HCT116 (cell line): Measurements from ENCODE around the gene PRCP. TPM values are rescaled to one million over a fixed set of nuclear protein-coding genes. Genes with fewer than 3 reads are reported as not detected.

Experiments used
- ATAC-seq: fragments of 200-7000 bp; cut with Tn5 transposase; 2 replicates; pipeline ENCODE4 v1.9.1; 2020; ENCODE audit warnings: mild to moderate bottlenecking, moderate library complexity
- BruUV-seq: library from RNA; stranded (reverse); fragments of 400-500 nt; replicated peaks from 2 replicates; lab custom pipeline; 2021; lab: Mats Ljungman, UMichigan
- CTCF ChIA-PET: fragments of 300-600 bp; sonication (Branson Sonifier 250); formaldehyde crosslinking; loops from one replicate; lab custom pipeline; 2021; ENCODE audit warnings: antibody characterized with exemption; lab: Charles Lee
- POLR2A ChIA-PET: fragments of 300-600, 350-600 bp; sonication (Branson Sonifier 250); formaldehyde crosslinking; loops from one replicate; lab custom pipeline; 2021; ENCODE audit warnings: antibody characterized with exemption; lab: Charles Lee
- RAD21 ChIA-PET, 2 experiments: fragments of 300-600 bp; sonication (Branson Sonifier 250); formaldehyde crosslinking; loops; one replicate each; lab custom pipeline; 2023; ENCODE audit warnings: low total read pairs in 2 of 2; ENCODE audit not compliant: uncharacterized antibody in 2 of 2, unreplicated experiment in 2 of 2, low non-redundant PET in 1 of 2; lab: Charles Lee
- DNase-seq: peaks from one replicate; pipeline ENCODE4 v3.0.0-alpha.2; 2010; ENCODE audit warnings: low read depth, low spot score
- H2AFZ ChIP-seq: fragments of 200-600 bp; shearing (Covaris generic), sonication (generic); 2 replicates; pipeline ENCODE4 v1.6.1; 2017; ENCODE audit warnings: low read depth, mixed run types, mixed read lengths, antibody characterized with exemption, low read length; ENCODE audit not compliant: poor library complexity, severe bottlenecking
- H3K27ac ChIP-seq: 2 replicates; pipeline ENCODE4 v1.5.1; 2012; ENCODE audit warnings: low read depth, low read length
- H3K27me3 ChIP-seq: fragments of 200-600 bp; sonication (generic); 2 replicates; pipeline ENCODE4 v1.6.1; 2016; ENCODE audit warnings: mixed run types, low read length, mixed read lengths; ENCODE audit not compliant: insufficient read depth
- H3K36me3 ChIP-seq, 2 experiments: fragments of 200-500 bp in 1 of 2; fragments of 200-600 bp in 1 of 2; sonication (Bioruptor generic) in 1 of 2; sonication (generic) in 1 of 2; 2 replicates each; pipeline versions ENCODE4 v1.5.1 to v1.6.1; 2014 to 2016; ENCODE audit warnings: low read length in 2 of 2, inconsistent platforms in 1 of 2, mixed read lengths in 1 of 2, mixed run types in 1 of 2; ENCODE audit not compliant: insufficient read depth in 2 of 2, control insufficient read depth in 1 of 2
- H3K4me1 ChIP-seq, 2 experiments: fragments of 200-600 bp in 1 of 2; sonication (generic) in 1 of 2; 2 replicates each; pipeline versions ENCODE4 v1.5.1 to v1.6.1; 2012 to 2017; ENCODE audit warnings: low read length in 2 of 2, inconsistent platforms in 1 of 2, mild to moderate bottlenecking in 1 of 2, mixed read lengths in 1 of 2, mixed run types in 1 of 2, moderate library complexity in 1 of 2; ENCODE audit not compliant: insufficient read depth in 2 of 2, control insufficient read depth in 1 of 2
- H3K4me2 ChIP-seq: fragments of 200-600 bp; sonication (generic); 2 replicates; pipeline ENCODE4 v1.6.1; 2017; ENCODE audit warnings: mixed run types, low read length, mixed read lengths
- H3K4me3 ChIP-seq, 2 experiments: fragments of 200-600 bp in 1 of 2; sonication (generic) in 1 of 2; replicated peaks in 1 of 2; 2 replicates each; pipeline ENCODE4 v1.5.1; 2011 to 2016; ENCODE audit warnings: low read length in 2 of 2, control low read depth in 1 of 2, low read depth in 1 of 2, mild to moderate bottlenecking in 1 of 2, mixed read lengths in 1 of 2, mixed run types in 1 of 2
- H3K79me2 ChIP-seq: fragments of 200-600 bp; sonication (generic); 2 replicates; pipeline ENCODE4 v1.6.1; 2017; ENCODE audit warnings: mild to moderate bottlenecking, mixed run types, low read length, moderate library complexity, mixed read lengths; ENCODE audit not compliant: insufficient read depth
- H3K9ac ChIP-seq: fragments of 200-600 bp; sonication (generic); 2 replicates; pipeline ENCODE4 v1.6.1; 2016; ENCODE audit warnings: low read length, mixed read lengths
- H3K9me2 ChIP-seq: fragments of 200-600 bp; sonication (generic), shearing (Covaris generic); 2 replicates; pipeline ENCODE4 v1.6.1; 2017; ENCODE audit warnings: mixed run types, mild to moderate bottlenecking, moderate library complexity; ENCODE audit not compliant: insufficient read depth
- H3K9me3 ChIP-seq, 2 experiments: fragments of 200-500 bp in 1 of 2; fragments of 200-600 bp in 1 of 2; sonication (Bioruptor generic) in 1 of 2; sonication (generic) in 1 of 2; 2 replicates each; pipeline ENCODE4 v1.6.1; 2014 to 2017; ENCODE audit warnings: low read length in 2 of 2, mixed read lengths in 2 of 2, inconsistent platforms in 1 of 2, low read depth in 1 of 2, mild to moderate bottlenecking in 1 of 2, mixed run types in 1 of 2, moderate library complexity in 1 of 2; ENCODE audit not compliant: control insufficient read depth in 1 of 2, insufficient read depth in 1 of 2
- H4K20me1 ChIP-seq: fragments of 200-600 bp; sonication (generic), shearing (Covaris generic); 2 replicates; pipeline ENCODE4 v1.6.1; 2017; ENCODE audit warnings: mixed run types, mild to moderate bottlenecking, moderate library complexity; ENCODE audit not compliant: insufficient read depth
- FOSL1 ChIP-seq: IDR thresholded peaks from 2 replicates; pipeline ENCODE4 v1.6.1; 2012; ENCODE audit warnings: low read depth
- JUND ChIP-seq: IDR thresholded peaks from 2 replicates; pipeline ENCODE4 v1.6.1; 2012
- TCF7L2 ChIP-seq: IDR thresholded peaks from 2 replicates; pipeline ENCODE4 v1.7.0; 2011; ENCODE audit warnings: borderline replicate concordance, inconsistent platforms; ENCODE audit not compliant: insufficient read depth, insufficient read length; ENCODE audit errors: extremely low read depth
- YY1 ChIP-seq: IDR thresholded peaks from 2 replicates; pipeline ENCODE4 v1.6.1; 2011; ENCODE audit warnings: low read length, low read depth, moderate library complexity, mild to moderate bottlenecking; ENCODE audit not compliant: insufficient replicate concordance; ENCODE audit errors: extremely low read depth
- ZNF274 ChIP-seq: fragments of 200-500 bp; sonication (Bioruptor generic); IDR thresholded peaks from 2 replicates; pipeline ENCODE4 v1.6.1; 2014; ENCODE audit warnings: mild to moderate bottlenecking, low read depth, low read length, inconsistent platforms
- intact Hi-C: fragments of 100-400 bp; cut with micrococcal nuclease; formaldehyde crosslinking; loops from 2 replicates; pipeline ENCODE4 v1.10.0; 2022
- total RNA-seq: library from RNA; stranded (reverse); gene quantifications from one replicate; pipeline ENCODE4 v1.2.1, GENCODE V29; 2021; ENCODE audit not compliant: unreplicated experiment
- TF ChIP-seq, protein P1 (sequence below): IDR thresholded peaks from 2 replicates; pipeline ENCODE4 v1.6.1; 2012; ENCODE audit warnings: low read depth
- TF ChIP-seq, protein P2 (sequence below): IDR thresholded peaks from 2 replicates; pipeline ENCODE4 v1.6.1; 2012

Gene PRCP
- total RNA-seq, 1 experiment from 2014 or later = 50.0 TPM

DNA sequence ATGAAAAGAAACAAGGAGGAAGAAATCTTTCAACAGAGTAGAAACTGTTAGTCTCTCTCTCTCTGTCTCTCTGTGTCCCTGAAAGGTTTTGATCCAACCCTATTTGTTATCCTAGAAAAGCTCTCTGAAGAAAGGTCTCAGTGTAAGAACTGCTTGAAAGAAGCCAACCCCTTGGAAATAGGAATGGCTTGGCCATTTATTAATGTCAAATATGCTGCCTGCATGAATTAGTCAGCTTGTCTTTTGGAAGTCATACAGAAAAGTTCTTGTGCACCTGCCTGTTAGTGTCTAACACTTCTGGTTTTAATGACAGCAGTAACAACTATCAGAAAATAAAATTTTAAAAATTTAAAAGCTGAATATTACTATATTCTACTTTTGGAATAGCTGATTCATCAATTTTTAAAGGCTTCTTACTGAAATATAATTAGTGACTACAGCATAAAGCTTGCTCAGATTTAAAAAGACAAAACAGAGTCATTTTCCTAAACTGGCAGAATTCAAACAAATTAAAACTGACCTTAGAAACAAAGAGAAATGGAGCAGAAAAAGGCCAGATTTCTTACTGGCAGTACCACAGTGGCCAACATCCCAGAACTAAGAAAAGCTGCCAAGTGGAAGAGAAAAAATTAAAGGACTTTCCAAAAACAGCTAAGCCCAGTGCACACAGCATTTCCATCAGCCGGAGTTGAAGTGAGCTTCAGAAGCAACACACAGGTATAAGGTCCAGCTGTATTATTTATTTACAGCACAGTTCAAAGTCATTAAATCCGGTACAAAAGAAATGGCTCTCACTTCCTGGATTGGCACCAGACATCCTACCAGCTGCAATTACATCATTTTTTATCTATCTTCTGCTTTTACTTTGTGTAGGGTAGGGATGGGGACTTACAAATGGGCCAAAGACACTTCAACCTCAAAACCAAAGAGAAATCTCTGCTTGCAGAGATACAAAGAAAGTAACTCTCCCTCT, 76.3 kb downstream of the PRCP start:
- POLR2A ChIA-PET = no interaction called here
- no peak overlapping the region for H3K4me3 ChIP-seq
- DNase-seq (no peak), ATAC-seq (no peak)
- H3K36me3 ChIP-seq = no peaks in the 10 kb centered on the region
- H3K27me3 ChIP-seq = no peaks in the 10 kb centered on the region
- H3K4me1 ChIP-seq = no peaks in the 10 kb centered on the region
- H3K9me3 ChIP-seq = no peaks in the 10 kb centered on the region
- BruUV-seq = no TSS peak
- no peaks in the 10 kb centered on the region for H3K79me2 ChIP-seq
- no peak for TF ChIP-seq JUND
- TF ChIP-seq ZNF274 = no peak
- TF ChIP-seq, protein P1, sequence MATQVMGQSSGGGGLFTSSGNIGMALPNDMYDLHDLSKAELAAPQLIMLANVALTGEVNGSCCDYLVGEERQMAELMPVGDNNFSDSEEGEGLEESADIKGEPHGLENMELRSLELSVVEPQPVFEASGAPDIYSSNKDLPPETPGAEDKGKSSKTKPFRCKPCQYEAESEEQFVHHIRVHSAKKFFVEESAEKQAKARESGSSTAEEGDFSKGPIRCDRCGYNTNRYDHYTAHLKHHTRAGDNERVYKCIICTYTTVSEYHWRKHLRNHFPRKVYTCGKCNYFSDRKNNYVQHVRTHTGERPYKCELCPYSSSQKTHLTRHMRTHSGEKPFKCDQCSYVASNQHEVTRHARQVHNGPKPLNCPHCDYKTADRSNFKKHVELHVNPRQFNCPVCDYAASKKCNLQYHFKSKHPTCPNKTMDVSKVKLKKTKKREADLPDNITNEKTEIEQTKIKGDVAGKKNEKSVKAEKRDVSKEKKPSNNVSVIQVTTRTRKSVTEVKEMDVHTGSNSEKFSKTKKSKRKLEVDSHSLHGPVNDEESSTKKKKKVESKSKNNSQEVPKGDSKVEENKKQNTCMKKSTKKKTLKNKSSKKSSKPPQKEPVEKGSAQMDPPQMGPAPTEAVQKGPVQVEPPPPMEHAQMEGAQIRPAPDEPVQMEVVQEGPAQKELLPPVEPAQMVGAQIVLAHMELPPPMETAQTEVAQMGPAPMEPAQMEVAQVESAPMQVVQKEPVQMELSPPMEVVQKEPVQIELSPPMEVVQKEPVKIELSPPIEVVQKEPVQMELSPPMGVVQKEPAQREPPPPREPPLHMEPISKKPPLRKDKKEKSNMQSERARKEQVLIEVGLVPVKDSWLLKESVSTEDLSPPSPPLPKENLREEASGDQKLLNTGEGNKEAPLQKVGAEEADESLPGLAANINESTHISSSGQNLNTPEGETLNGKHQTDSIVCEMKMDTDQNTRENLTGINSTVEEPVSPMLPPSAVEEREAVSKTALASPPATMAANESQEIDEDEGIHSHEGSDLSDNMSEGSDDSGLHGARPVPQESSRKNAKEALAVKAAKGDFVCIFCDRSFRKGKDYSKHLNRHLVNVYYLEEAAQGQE = no peak
- TF ChIP-seq TCF7L2 = no peak
- no peak for TF ChIP-seq FOSL1
- TF ChIP-seq, protein P2, sequence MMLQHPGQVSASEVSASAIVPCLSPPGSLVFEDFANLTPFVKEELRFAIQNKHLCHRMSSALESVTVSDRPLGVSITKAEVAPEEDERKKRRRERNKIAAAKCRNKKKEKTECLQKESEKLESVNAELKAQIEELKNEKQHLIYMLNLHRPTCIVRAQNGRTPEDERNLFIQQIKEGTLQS = no peak
- no peak for TF ChIP-seq YY1
- intact Hi-C loops = no loop called here
- CTCF ChIA-PET = no interaction called here
- H3K4me2 ChIP-seq = no peak overlapping the region
- H4K20me1 ChIP-seq = no peaks in the 10 kb centered on the region
- H3K9ac ChIP-seq = no peak overlapping the region
- H3K27ac ChIP-seq = no peak overlapping the region
- H3K9me2 ChIP-seq = no peaks in the 10 kb centered on the region
- RAD21 ChIA-PET = no interaction called here
- no peak overlapping the region for H2AFZ ChIP-seq
